Stomach (tissue), 9 donors: Measurements from ENCODE around the gene ASPDH. TPM values are rescaled to one million over a fixed set of nuclear protein-coding genes. Genes with fewer than 3 reads are reported as not detected.

Experiments
- DNase-seq, 2 donors: peaks; one replicate each; pipeline versions ENCODE4 v3.0.0 to v3.0.0-alpha.2; 2013 to 2019
- H3K27ac ChIP-seq, 5 donors: fragments of 200-600 bp in 4 of 5; sonication (generic) in 4 of 5; one replicate each; pipeline ENCODE4 v1.5.1; 2013 to 2019; ENCODE audit warnings: mild to moderate bottlenecking in 1 of 5, moderate library complexity in 1 of 5
- H3K27me3 ChIP-seq, 3 donors: fragments of 200-600 bp; sonication (generic); one replicate each; pipeline ENCODE4 v1.5.1; 2017 to 2019; ENCODE audit warnings: mixed run types in 1 of 3
- H3K36me3 ChIP-seq, 4 donors: fragments of 200-600 bp; sonication (generic); 1 replicate in 3 of 4; 2 replicates in 1 of 4; pipeline ENCODE4 v1.5.1; 2016 to 2019
- H3K4me1 ChIP-seq, 4 donors: fragments of 200-600 bp; sonication (generic); one replicate each; pipeline ENCODE4 v1.5.1; 2016 to 2019
- H3K4me3 ChIP-seq, 4 donors: fragments of 200-600 bp; sonication (generic) in 3 of 4; one replicate each; pipeline ENCODE4 v1.5.1; 2016 to 2019; ENCODE audit warnings: mild to moderate bottlenecking in 1 of 4
- H3K9me3 ChIP-seq, 4 donors: fragments of 200-600 bp; sonication (generic); one replicate each; pipeline ENCODE4 v1.5.1; 2016 to 2019
- EP300 ChIP-seq: sonication (generic); formaldehyde crosslinking; IDR thresholded peaks from one replicate; pipeline ENCODE4 v1.6.1; 2017; ENCODE audit warnings: antibody characterized with exemption
- POLR2A ChIP-seq, 4 donors: fragments of 450-650 bp; IDR thresholded peaks; one replicate each; pipeline ENCODE4 v1.6.1; 2016; ENCODE audit warnings: antibody characterized with exemption in 4 of 4, control low read depth in 2 of 4, mild to moderate bottlenecking in 1 of 4, moderate library complexity in 1 of 4
- POLR2AphosphoS5 ChIP-seq, 3 donors: sonication (generic); formaldehyde crosslinking; IDR thresholded peaks; one replicate each; pipeline ENCODE4 v1.6.1; 2016; ENCODE audit warnings: antibody characterized with exemption in 3 of 3
- WGBS, 5 donors: extraction: QIAGEN DNeasy Blood & Tissue Kit in 3 of 5; methylation state at CpG; one replicate each; pipeline versions ENCODE4 v1.1.5 to v1.1.7; 2013 to 2018; 5-methylcytosine and 5-hydroxymethylcytosine counted together
- intact Hi-C: fragments of 100-400 bp; cut with DNase I; formaldehyde crosslinking; loops from one replicate; pipeline ENCODE4 v1.15.1; 2023; ENCODE audit warnings: low total_unique reads
- polyA plus RNA-seq, 3 donors: library from polyadenylated mRNA; stranded (reverse); fragments of 200-250 nt; gene quantifications; one replicate each; pipeline ENCODE4 v1.2.3, GENCODE V29; 2013
- total RNA-seq, 5 donors: library from RNA; depleted of rRNA; stranded (reverse); fragments of >200 nt; gene quantifications; one replicate each; pipeline versions ENCODE4 v1.1.0 to v1.2.3, GENCODE V29; 2014 to 2016
- TF ChIP-seq, protein P1 (sequence below), 7 experiments: fragments of 450-650 bp in 4 of 7; fragments of 200-600 bp in 3 of 7; sonication (generic) in 3 of 7; IDR thresholded peaks; one replicate each; pipeline ENCODE4 v1.5.1; 2016 to 2019; ENCODE audit warnings: antibody characterized with exemption in 7 of 7, control low read depth in 2 of 7, mild to moderate bottlenecking in 1 of 7
- donor health status: healthy with polysubstance abuse.
- donor health status: Bipolar disorder and iron deficiency.
- donor health status: healthy.

ASPDH gene
- total and polyA plus RNA-seq, 8 donors = not detected

DNA sequence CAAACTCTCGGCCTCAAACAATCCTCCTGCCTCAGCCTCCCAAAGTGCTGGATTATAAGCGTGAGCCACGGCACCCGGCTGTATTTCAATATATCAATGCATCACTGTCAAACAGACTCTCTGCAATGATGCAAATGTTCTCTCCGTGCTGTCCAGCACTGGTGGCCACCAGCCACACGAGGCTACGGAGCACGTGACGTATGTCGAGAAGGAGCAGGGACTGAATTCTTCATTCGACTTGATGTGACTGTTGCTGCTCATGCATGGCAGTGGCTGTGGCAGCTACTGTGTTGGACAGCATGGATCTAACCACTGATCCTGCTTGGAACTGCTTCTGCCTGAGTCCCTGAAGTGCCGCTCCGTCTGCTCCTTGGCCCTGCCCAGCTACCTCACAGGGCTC, 44.7 kb upstream of the ASPDH start:
- intact Hi-C loops = no loop called here
- Histone ChIP-seq H3K4me1 (peaks cover 8 to 19% (median 14%) of the 10 kb centered on the region in 4 donors), H3K9me3 (no peaks in the 10 kb centered on the region), H3K27me3 (peaks cover 0 to 99% (median 51%) of the 10 kb centered on the region in 3 donors), H3K27ac (no peak overlapping the region), H3K36me3 (no peaks in the 10 kb centered on the region), H3K4me3 (no peak overlapping the region)
- WGBS, 5 donors = 87 to 93% (median 93%) methylated on average over 11 to 13 of the region's 13 CpGs
- no peak for DNase-seq
- TF ChIP-seq, protein P1, sequence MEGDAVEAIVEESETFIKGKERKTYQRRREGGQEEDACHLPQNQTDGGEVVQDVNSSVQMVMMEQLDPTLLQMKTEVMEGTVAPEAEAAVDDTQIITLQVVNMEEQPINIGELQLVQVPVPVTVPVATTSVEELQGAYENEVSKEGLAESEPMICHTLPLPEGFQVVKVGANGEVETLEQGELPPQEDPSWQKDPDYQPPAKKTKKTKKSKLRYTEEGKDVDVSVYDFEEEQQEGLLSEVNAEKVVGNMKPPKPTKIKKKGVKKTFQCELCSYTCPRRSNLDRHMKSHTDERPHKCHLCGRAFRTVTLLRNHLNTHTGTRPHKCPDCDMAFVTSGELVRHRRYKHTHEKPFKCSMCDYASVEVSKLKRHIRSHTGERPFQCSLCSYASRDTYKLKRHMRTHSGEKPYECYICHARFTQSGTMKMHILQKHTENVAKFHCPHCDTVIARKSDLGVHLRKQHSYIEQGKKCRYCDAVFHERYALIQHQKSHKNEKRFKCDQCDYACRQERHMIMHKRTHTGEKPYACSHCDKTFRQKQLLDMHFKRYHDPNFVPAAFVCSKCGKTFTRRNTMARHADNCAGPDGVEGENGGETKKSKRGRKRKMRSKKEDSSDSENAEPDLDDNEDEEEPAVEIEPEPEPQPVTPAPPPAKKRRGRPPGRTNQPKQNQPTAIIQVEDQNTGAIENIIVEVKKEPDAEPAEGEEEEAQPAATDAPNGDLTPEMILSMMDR (IDR thresholded peaks at IDR 0.05) = no peak
- TF ChIP-seq POLR2A (IDR thresholded peaks at IDR 0.05) = no peak
- TF ChIP-seq POLR2AphosphoS5 (IDR thresholded peaks at IDR 0.05) = no peak
- TF ChIP-seq EP300 = no peak

DNA sequence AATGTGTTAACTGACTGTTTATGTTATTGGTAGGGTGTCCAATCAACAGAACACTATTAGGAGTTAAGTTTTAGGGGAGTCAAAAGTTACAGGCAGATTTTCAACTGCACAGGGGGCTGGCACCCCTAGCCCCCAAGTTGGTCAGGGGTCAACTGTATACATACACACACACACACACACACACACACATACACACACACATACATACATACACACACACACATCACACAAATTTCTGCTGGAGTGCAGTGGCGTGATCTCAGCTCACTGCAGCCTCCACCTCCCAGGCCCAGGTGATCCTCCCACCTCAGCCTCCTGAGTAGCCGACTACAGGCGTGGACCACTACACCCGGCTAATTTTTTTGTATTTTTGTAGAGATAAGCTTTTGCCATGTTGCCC, 44.3 kb upstream of the ASPDH start:
- 86 to 93% (median 91%) methylated on average over 4 of the region's 4 CpGs for WGBS, 5 donors
- H3K4me1 ChIP-seq = peaks cover 8 to 19% (median 14%) of the 10 kb centered on the region in 4 donors
- H3K27me3 ChIP-seq = peaks cover 0 to 99% (median 50%) of the 10 kb centered on the region in 3 donors
- H3K9me3 ChIP-seq = no peaks in the 10 kb centered on the region
- no peak overlapping the region for H3K4me3 ChIP-seq
- H3K27ac ChIP-seq = no peak overlapping the region
- TF ChIP-seq POLR2A (IDR thresholded peaks at IDR 0.05) (no peak), POLR2AphosphoS5 (IDR thresholded peaks at IDR 0.05) (no peak), EP300 (no peak)
- TF ChIP-seq, protein P1 (IDR thresholded peaks at IDR 0.05) = no peak
- intact Hi-C loops = no loop called here
- no peak for DNase-seq
- H3K36me3 ChIP-seq = no peaks in the 10 kb centered on the region

DNA sequence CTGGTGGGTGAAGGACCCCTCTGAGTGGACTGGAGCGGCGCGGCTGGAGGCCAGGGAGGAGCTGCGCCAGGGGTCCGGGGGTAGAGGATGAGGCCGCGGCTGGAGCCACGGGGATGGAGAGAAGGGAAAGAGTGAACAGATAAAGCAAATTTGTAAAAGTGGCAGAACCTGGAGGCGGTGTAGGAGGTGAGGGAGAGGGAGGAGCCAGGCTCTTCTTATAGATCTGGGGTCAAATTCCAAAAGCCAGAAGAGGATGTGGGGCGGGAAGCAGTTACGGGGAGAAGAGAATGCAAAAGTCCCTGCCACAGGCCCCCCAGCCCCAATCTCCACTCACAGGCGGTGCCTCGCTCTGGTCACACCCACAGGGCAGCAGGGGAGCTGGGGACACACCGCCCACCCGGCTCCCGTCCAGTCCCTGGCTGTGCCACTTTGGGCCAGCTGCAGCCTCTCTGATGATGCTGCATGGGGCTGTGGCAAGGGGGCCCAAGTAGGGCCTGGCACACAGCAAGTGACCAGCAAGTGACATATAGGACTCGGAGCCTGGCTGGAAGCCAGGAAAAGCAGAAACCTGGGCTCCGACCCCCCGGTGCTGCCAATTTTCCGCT, 43.4 kb upstream of the ASPDH start:
- Histone ChIP-seq H3K27ac (no peak overlapping the region), H3K4me3 (peak overlapping the region; percentile 32 to 53 (median 42)), H3K27me3 (peaks cover 0 to 99% (median 47%) of the 10 kb centered on the region in 3 donors), H3K36me3 (no peaks in the 10 kb centered on the region), H3K9me3 (no peaks in the 10 kb centered on the region), H3K4me1 (peaks cover 8 to 20% (median 15%) of the 10 kb centered on the region in 4 donors)
- TF ChIP-seq EP300 = no peak
- intact Hi-C loops = no loop called here
- WGBS, 5 donors = 15 to 22% (median 15%) methylated on average over 13 to 20 of the region's 20 CpGs
- DNase-seq = no peak

DNA sequence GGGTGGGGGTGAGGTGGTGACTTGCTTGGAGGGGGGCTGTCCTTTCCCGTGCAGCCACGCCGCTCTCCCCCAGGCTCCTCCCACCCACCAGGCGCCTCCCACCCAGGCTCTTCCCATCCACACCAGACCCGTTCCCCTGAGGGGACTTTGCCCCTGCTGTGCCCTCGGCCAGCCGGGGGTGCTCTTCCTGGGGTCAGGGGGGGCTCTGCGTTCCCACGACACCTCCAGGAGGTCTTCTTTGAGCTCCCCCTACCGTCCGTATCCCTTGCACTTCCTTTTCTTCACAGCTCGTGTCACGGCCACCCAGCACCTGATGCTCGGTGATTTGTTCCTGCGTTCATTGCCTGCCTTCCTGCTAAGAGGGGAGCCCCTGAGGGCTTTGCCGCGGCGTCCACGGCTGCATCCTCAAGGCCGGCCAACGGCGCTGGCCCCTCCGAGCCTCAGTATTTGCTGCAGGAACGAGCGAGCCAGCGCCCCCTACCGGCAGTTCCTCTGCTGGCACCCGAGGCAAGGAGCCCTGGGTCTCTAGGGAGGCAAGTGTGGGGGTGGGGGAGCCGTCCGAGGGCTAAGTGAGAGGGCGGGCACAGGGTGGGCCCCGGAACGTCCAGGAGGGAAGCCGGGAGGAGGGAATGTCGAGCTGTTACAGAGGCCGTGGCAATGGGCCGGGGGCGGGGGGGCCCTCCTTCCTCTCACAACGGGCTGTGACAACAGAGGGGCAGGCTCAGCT, 42.7 kb upstream of the ASPDH start:
- 0 to 2% (median 1%) methylated on average over 34 to 39 of the region's 39 CpGs for WGBS, 5 donors
- TF ChIP-seq EP300 = no peak
- TF ChIP-seq, protein P1 (IDR thresholded peaks at IDR 0.05) = peak in 4 of 7 experiments; percentile 36 to 74 (median 70)
- peaks cover 0 to 99% (median 52%) of the 10 kb centered on the region in 3 donors for H3K27me3 ChIP-seq
- intact Hi-C loops = no loop called here
- peak overlapping the region in 1 of 5 donors; percentile 29 for H3K27ac ChIP-seq
- H3K4me1 ChIP-seq = peaks cover 8 to 25% (median 20%) of the 10 kb centered on the region in 4 donors
- no peaks in the 10 kb centered on the region for H3K36me3 ChIP-seq
- peak overlapping the region; percentile 32 to 53 (median 42) for H3K4me3 ChIP-seq
- peak; percentile 72 to 92 for DNase-seq
- no peaks in the 10 kb centered on the region for H3K9me3 ChIP-seq
